ENCODE results near the gene CCDC192. TPM values are rescaled to one million over a fixed set of nuclear protein-coding genes. Genes with fewer than 3 reads are reported as not detected.

CCDC192 gene
- total RNA-seq, 6 experiments from 2014 or later = not detected

DNA sequence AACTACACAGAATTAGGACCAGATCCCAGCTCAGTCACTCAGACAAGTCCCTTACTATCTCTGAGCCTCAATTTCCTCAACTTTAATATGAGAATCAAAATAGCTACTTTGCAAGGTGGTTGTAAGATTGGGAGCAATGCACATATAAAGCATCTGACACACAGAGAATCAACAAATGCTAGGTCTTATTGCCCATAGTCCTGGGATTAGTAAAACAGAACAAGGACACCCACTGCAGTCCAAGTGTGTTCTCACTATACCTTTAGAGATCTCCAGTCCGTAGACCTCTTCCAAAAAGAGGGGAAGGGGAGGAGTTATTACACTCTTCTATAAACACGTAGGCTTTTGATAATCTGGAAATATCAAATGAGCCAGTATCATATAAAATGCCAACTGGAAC lies 190.0 kb downstream of the CCDC192 start:
- intact Hi-C loops (cut with DNase I) = no loop called here
- DNase-seq = no peak
- H3K27me3 ChIP-seq = no peaks in the 10 kb centered on the region

DNA sequence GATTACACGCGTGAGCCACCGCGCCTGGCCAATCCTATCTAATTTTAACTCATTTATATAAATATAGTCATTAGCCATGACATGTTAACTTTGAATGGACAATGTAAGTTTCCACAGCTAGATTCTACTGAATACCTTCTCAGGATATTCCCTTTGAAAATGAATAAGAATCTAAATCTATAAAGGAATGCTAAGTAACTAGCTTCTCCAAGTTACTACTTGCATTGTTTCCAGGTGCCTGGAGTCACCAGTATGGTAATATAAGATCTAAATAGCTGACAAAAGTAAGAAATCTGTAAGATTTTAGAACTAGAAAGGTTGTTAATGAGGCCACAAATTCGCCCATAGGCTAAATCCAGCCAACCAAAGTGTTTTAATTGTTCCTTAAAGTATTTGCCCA lies 191.3 kb downstream of the CCDC192 start:
- Histone ChIP-seq H3K36me3 (no peaks in the 10 kb centered on the region), H3K27ac (no peak overlapping the region), H3K4me3 (no peak overlapping the region), H3K27me3 (no peaks in the 10 kb centered on the region), H3K4me1 (no peaks in the 10 kb centered on the region), H3K9me3 (no peaks in the 10 kb centered on the region)
- 81% methylated on average over 5 of the region's 5 CpGs for WGBS (ENCODE audit: insufficient coverage, low coverage, low lambda C conversion rate, missing lambda C conversion rate)
- intact Hi-C loops (cut with DNase I) = no loop called here
- no peak for ATAC-seq
- no peak for DNase-seq
- no peak for TF ChIP-seq POLR2A (IDR thresholded peaks at IDR 0.05)
- TF ChIP-seq, protein P1, sequence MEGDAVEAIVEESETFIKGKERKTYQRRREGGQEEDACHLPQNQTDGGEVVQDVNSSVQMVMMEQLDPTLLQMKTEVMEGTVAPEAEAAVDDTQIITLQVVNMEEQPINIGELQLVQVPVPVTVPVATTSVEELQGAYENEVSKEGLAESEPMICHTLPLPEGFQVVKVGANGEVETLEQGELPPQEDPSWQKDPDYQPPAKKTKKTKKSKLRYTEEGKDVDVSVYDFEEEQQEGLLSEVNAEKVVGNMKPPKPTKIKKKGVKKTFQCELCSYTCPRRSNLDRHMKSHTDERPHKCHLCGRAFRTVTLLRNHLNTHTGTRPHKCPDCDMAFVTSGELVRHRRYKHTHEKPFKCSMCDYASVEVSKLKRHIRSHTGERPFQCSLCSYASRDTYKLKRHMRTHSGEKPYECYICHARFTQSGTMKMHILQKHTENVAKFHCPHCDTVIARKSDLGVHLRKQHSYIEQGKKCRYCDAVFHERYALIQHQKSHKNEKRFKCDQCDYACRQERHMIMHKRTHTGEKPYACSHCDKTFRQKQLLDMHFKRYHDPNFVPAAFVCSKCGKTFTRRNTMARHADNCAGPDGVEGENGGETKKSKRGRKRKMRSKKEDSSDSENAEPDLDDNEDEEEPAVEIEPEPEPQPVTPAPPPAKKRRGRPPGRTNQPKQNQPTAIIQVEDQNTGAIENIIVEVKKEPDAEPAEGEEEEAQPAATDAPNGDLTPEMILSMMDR (IDR thresholded peaks at IDR 0.05) = no peak

More for the DNA sequence above, 190.0 kb downstream of the CCDC192 start:
- ATAC-seq = no peak
- no peaks in the 10 kb centered on the region for H3K9me3 ChIP-seq
- H3K4me1 ChIP-seq = no peaks in the 10 kb centered on the region
- H3K36me3 ChIP-seq = no peaks in the 10 kb centered on the region
- WGBS (ENCODE audit: insufficient coverage, low coverage, low lambda C conversion rate, missing lambda C conversion rate) = 58% methylated on average over 2 of the region's 2 CpGs
- H3K4me3 ChIP-seq = no peak overlapping the region
- TF ChIP-seq, protein P1 (IDR thresholded peaks at IDR 0.05) = no peak
- no peak for TF ChIP-seq POLR2A (IDR thresholded peaks at IDR 0.05)
- no peak overlapping the region for H3K27ac ChIP-seq

DNA sequence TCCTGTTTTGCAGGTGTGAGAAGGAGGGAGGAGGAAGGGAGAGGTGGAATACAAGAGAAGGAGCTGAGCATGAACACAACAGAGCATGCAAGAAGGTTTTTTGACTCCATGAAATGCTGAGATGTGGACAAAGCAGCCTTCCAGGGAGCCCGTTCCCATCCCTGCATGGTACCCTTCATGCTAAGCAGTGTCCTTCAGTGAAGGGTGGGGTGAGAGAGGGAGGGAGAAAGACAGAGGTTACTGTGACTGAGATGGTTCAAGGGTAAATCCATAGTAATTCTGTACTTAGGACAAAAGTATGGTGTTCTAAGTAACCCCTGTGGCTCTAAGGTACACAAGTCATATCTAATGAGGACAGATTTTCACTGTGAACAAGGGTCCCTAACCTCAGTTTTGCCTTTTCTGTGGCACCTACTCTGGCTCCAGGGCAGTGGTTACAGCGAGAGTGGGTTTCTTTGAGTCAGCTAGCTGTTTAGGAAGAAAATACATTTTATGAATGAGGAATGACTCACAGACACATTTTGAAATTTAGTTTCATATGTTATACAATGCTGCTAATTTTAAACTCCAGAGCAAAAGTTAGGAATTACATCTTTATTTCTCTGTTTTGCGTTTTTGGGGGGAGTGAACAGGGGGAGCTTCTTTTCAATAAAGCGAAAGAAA lies 195.5 kb downstream of the CCDC192 start:
- H3K27me3 ChIP-seq = no peaks in the 10 kb centered on the region
- DNase-seq (no peak), ATAC-seq (no peak)
- TF ChIP-seq, protein P1 (IDR thresholded peaks at IDR 0.05) = no peak
- TF ChIP-seq POLR2A (IDR thresholded peaks at IDR 0.05) = no peak
- no peak overlapping the region for H3K27ac ChIP-seq
- no peaks in the 10 kb centered on the region for H3K36me3 ChIP-seq
- intact Hi-C loops (cut with DNase I) = no loop called here
- WGBS (ENCODE audit: insufficient coverage, low coverage, low lambda C conversion rate, missing lambda C conversion rate) = 63% methylated on average over 3 of the region's 4 CpGs
- H3K4me3 ChIP-seq = no peak overlapping the region
- H3K9me3 ChIP-seq = no peaks in the 10 kb centered on the region
- H3K4me1 ChIP-seq = no peaks in the 10 kb centered on the region

DNA sequence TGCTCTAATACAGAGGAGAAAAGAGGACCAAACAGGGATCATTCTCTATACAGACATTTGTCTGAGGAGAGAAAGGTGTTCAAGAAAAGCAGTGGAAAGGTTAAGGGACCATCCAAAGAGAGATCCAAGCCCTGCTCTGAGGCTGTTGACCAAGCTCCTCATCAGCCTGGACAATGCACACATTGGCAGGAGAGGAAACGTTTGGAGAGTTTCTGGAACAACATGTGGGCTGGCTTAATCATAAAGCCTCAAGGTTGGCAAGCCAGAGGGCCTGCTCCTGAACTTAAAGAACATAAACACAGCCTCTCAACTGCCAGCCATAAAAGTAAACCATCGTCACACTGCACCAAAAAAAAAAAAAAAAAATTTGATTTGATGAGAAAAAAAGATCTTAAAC lies 196.0 kb downstream of the CCDC192 start:
- intact Hi-C loops (cut with DNase I) = no loop called here
- no peak overlapping the region for H3K4me3 ChIP-seq
- H3K4me1 ChIP-seq = no peaks in the 10 kb centered on the region
- ATAC-seq (no peak), DNase-seq (no peak)
- TF ChIP-seq POLR2A (IDR thresholded peaks at IDR 0.05) = no peak
- TF ChIP-seq, protein P1 (IDR thresholded peaks at IDR 0.05) = no peak
- WGBS (ENCODE audit: insufficient coverage, low coverage, low lambda C conversion rate, missing lambda C conversion rate) = 48% methylated on average over 2 of the region's 2 CpGs
- no peak overlapping the region for H3K27ac ChIP-seq
- no peaks in the 10 kb centered on the region for H3K27me3 ChIP-seq
- H3K9me3 ChIP-seq = no peaks in the 10 kb centered on the region
- no peaks in the 10 kb centered on the region for H3K36me3 ChIP-seq
